Measurements from ENCODE around the gene ADGRA3. TPM values are rescaled to one million over a fixed set of nuclear protein-coding genes. Genes with fewer than 3 reads are reported as not detected.

Gene ADGRA3
- polyA plus RNA-seq, 1 donor from 2014 or later: 40.5 TPM

GRCh38 chr4:22428441-22428840 is 87.4 kb downstream of the ADGRA3 start:
- no peaks in the 10 kb centered on the region for H3F3A ChIP-seq (ENCODE audit: insufficient read depth, low read length, poor library complexity, severe bottlenecking)
- no peaks in the 10 kb centered on the region for H4K20me1 ChIP-seq (ENCODE audit: insufficient read depth)
- H3K4me2 ChIP-seq (ENCODE audit: low read length): no peak overlapping the region
- no peak overlapping the region for H2AFZ ChIP-seq (ENCODE audit: low read depth, low read length)
- H3K27me3 ChIP-seq (ENCODE audit: insufficient read depth, low read depth, low read length): no peaks in the 10 kb centered on the region
- H3K4me3 ChIP-seq (ENCODE audit: low read length): no peak overlapping the region
- H3K36me3 ChIP-seq (ENCODE audit: insufficient read depth, low read length): peaks cover 5% of the 10 kb centered on the region
- H3K9me3 ChIP-seq (ENCODE audit: low read length): no peaks in the 10 kb centered on the region
- no peaks in the 10 kb centered on the region for H3K9me2 ChIP-seq (ENCODE audit: insufficient read depth, low read length)
- no peaks in the 10 kb centered on the region for H3K79me2 ChIP-seq (replicated peaks; ENCODE audit: insufficient read depth, low read length)
- H3K9ac ChIP-seq (ENCODE audit: low read length): no peak overlapping the region
- TF ChIP-seq EZH2 (IDR thresholded peaks at IDR 0.05; ENCODE audit: borderline replicate concordance, insufficient read depth, low read length, poor library complexity, severe bottlenecking): no peak
- no peak overlapping the region for H3K27ac ChIP-seq (ENCODE audit: low read length)

DNA sequence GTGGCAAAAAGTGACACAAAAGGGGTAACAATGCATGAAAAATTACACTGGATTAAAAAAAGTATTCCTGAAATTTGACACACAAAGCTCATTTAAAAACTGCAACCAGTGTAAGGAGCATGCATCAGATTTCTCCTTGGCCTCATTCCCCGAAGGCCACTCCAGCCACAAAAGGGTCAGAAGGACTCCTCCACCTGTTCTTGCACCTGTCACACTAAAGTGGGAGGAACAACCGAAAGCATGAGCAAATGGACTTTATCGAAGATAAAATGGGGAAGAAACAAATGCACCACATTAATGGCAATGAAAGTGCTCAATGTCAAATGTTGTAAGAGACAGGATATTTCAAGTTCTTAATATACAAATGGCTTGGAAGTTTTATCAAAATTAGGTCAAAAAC is 88.2 kb downstream of the ADGRA3 start:
- no peaks in the 10 kb centered on the region for H3F3A ChIP-seq (ENCODE audit: insufficient read depth, low read length, poor library complexity, severe bottlenecking)
- no peaks in the 10 kb centered on the region for H3K9me2 ChIP-seq (ENCODE audit: insufficient read depth, low read length)
- H3K27ac ChIP-seq (ENCODE audit: low read length): no peak overlapping the region
- no peaks in the 10 kb centered on the region for H3K27me3 ChIP-seq (ENCODE audit: insufficient read depth, low read depth, low read length)
- H3K79me2 ChIP-seq (replicated peaks; ENCODE audit: insufficient read depth, low read length): no peaks in the 10 kb centered on the region
- no peaks in the 10 kb centered on the region for H3K9me3 ChIP-seq (ENCODE audit: low read length)
- peaks cover 5% of the 10 kb centered on the region for H3K36me3 ChIP-seq (ENCODE audit: insufficient read depth, low read length)
- no peak for TF ChIP-seq POLR2AphosphoS5 (IDR thresholded peaks at IDR 0.05)
- no peak for TF ChIP-seq EZH2 (IDR thresholded peaks at IDR 0.05; ENCODE audit: borderline replicate concordance, insufficient read depth, low read length, poor library complexity, severe bottlenecking)
- no peak for TF ChIP-seq EP300 (conservative IDR thresholded peaks at IDR 0.05; ENCODE audit: poor library complexity, severe bottlenecking)
- no peak for TF ChIP-seq SMC3 (conservative IDR thresholded peaks at IDR 0.05; ENCODE audit: poor library complexity)
- no peak for TF ChIP-seq RAD21 (conservative IDR thresholded peaks at IDR 0.05)
- TF ChIP-seq, protein P1, sequence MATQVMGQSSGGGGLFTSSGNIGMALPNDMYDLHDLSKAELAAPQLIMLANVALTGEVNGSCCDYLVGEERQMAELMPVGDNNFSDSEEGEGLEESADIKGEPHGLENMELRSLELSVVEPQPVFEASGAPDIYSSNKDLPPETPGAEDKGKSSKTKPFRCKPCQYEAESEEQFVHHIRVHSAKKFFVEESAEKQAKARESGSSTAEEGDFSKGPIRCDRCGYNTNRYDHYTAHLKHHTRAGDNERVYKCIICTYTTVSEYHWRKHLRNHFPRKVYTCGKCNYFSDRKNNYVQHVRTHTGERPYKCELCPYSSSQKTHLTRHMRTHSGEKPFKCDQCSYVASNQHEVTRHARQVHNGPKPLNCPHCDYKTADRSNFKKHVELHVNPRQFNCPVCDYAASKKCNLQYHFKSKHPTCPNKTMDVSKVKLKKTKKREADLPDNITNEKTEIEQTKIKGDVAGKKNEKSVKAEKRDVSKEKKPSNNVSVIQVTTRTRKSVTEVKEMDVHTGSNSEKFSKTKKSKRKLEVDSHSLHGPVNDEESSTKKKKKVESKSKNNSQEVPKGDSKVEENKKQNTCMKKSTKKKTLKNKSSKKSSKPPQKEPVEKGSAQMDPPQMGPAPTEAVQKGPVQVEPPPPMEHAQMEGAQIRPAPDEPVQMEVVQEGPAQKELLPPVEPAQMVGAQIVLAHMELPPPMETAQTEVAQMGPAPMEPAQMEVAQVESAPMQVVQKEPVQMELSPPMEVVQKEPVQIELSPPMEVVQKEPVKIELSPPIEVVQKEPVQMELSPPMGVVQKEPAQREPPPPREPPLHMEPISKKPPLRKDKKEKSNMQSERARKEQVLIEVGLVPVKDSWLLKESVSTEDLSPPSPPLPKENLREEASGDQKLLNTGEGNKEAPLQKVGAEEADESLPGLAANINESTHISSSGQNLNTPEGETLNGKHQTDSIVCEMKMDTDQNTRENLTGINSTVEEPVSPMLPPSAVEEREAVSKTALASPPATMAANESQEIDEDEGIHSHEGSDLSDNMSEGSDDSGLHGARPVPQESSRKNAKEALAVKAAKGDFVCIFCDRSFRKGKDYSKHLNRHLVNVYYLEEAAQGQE (IDR thresholded peaks at IDR 0.05; ENCODE audit: borderline replicate concordance): no peak
- TF ChIP-seq TAF1 (IDR thresholded peaks at IDR 0.05; ENCODE audit: low read depth): no peak
- TF ChIP-seq, protein P2, sequence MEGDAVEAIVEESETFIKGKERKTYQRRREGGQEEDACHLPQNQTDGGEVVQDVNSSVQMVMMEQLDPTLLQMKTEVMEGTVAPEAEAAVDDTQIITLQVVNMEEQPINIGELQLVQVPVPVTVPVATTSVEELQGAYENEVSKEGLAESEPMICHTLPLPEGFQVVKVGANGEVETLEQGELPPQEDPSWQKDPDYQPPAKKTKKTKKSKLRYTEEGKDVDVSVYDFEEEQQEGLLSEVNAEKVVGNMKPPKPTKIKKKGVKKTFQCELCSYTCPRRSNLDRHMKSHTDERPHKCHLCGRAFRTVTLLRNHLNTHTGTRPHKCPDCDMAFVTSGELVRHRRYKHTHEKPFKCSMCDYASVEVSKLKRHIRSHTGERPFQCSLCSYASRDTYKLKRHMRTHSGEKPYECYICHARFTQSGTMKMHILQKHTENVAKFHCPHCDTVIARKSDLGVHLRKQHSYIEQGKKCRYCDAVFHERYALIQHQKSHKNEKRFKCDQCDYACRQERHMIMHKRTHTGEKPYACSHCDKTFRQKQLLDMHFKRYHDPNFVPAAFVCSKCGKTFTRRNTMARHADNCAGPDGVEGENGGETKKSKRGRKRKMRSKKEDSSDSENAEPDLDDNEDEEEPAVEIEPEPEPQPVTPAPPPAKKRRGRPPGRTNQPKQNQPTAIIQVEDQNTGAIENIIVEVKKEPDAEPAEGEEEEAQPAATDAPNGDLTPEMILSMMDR (IDR thresholded peaks at IDR 0.05; ENCODE audit: poor library complexity, severe bottlenecking): no peak
- H2AFZ ChIP-seq (ENCODE audit: low read depth, low read length): no peak overlapping the region
- H4K20me1 ChIP-seq (ENCODE audit: insufficient read depth): no peaks in the 10 kb centered on the region
- no peak overlapping the region for H3K4me2 ChIP-seq (ENCODE audit: low read length)
- H3K4me3 ChIP-seq (ENCODE audit: low read length): no peak overlapping the region
- H3K9ac ChIP-seq (ENCODE audit: low read length): no peak overlapping the region

- Histone ChIP-seq H3K36me3 (ENCODE audit: insufficient read depth, low read length) (no peaks in the 10 kb centered on the region), H3K4me2 (ENCODE audit: low read length) (no peak overlapping the region), H3K27me3 (ENCODE audit: insufficient read depth, low read depth, low read length) (no peaks in the 10 kb centered on the region), H2AFZ (ENCODE audit: low read depth, low read length) (no peak overlapping the region), H3K79me2 (replicated peaks; ENCODE audit: insufficient read depth, low read length) (no peaks in the 10 kb centered on the region), H3K9me3 (ENCODE audit: low read length) (no peaks in the 10 kb centered on the region), H3K9ac (ENCODE audit: low read length) (no peak overlapping the region), H3F3A (ENCODE audit: insufficient read depth, low read length, poor library complexity, severe bottlenecking) (no peaks in the 10 kb centered on the region), H4K20me1 (ENCODE audit: insufficient read depth) (no peaks in the 10 kb centered on the region), H3K4me3 (ENCODE audit: low read length) (no peak overlapping the region), H3K9me2 (ENCODE audit: insufficient read depth, low read length) (no peaks in the 10 kb centered on the region), H3K27ac (ENCODE audit: low read length) (no peak overlapping the region)
- TF ChIP-seq TAF1 (IDR thresholded peaks at IDR 0.05; ENCODE audit: low read depth) (no peak), EZH2 (IDR thresholded peaks at IDR 0.05; ENCODE audit: borderline replicate concordance, insufficient read depth, low read length, poor library complexity, severe bottlenecking) (no peak), POLR2AphosphoS5 (IDR thresholded peaks at IDR 0.05) (no peak), MXI1 (conservative IDR thresholded peaks at IDR 0.05; ENCODE audit: poor library complexity, severe bottlenecking) (no peak), RAD21 (conservative IDR thresholded peaks at IDR 0.05) (no peak), SMC3 (conservative IDR thresholded peaks at IDR 0.05; ENCODE audit: poor library complexity) (no peak), EP300 (conservative IDR thresholded peaks at IDR 0.05; ENCODE audit: poor library complexity, severe bottlenecking) (no peak)
- TF ChIP-seq, protein P2 (IDR thresholded peaks at IDR 0.05; ENCODE audit: poor library complexity, severe bottlenecking): no peak
- TF ChIP-seq, protein P1 (IDR thresholded peaks at IDR 0.05; ENCODE audit: borderline replicate concordance): no peak
Observed at GRCh38 chr4:22420291-22420690, 95.6 kb downstream of the ADGRA3 start.
